Liver (tissue), 9 donors: Measurements from ENCODE around the gene PLCB4. TPM values are rescaled to one million over a fixed set of nuclear protein-coding genes. Genes with fewer than 3 reads are reported as not detected.

Experiments
- DNase-seq: peaks from one replicate; pipeline ENCODE4 v3.0.0-alpha.2; 2017; ENCODE audit warnings: low spot score
- H3K27ac ChIP-seq, 2 donors: one replicate each; pipeline ENCODE4 v1.7.0; 2013; ENCODE audit warnings: inconsistent platforms in 2 of 2, low read length in 2 of 2, control low read depth in 1 of 2, low read depth in 1 of 2, mild to moderate bottlenecking in 1 of 2
- H3K27me3 ChIP-seq, 4 donors: one replicate each; pipeline versions ENCODE4 v1.6.1 to v1.7.0; 2013; ENCODE audit warnings: low read length in 3 of 4, inconsistent platforms in 1 of 4, mild to moderate bottlenecking in 1 of 4, moderate library complexity in 1 of 4; ENCODE audit not compliant: control insufficient read depth in 4 of 4, insufficient read depth in 4 of 4
- H3K36me3 ChIP-seq, 4 donors: one replicate each; pipeline versions ENCODE4 v1.6.1 to v1.7.0; 2013; ENCODE audit warnings: low read length in 3 of 4, mild to moderate bottlenecking in 3 of 4, low read depth in 1 of 4, moderate library complexity in 1 of 4; ENCODE audit not compliant: control insufficient read depth in 4 of 4, insufficient read depth in 3 of 4
- H3K4me1 ChIP-seq, 4 donors: one replicate each; pipeline versions ENCODE4 v1.6.1 to v1.7.0; 2013; ENCODE audit warnings: low read length in 3 of 4, mild to moderate bottlenecking in 3 of 4, moderate library complexity in 1 of 4; ENCODE audit not compliant: control insufficient read depth in 4 of 4, insufficient read depth in 4 of 4
- H3K4me3 ChIP-seq, 3 donors: one replicate each; pipeline versions ENCODE4 v1.6.1 to v1.7.0; 2013; ENCODE audit warnings: low read length in 3 of 3, control low read depth in 1 of 3, low read depth in 1 of 3, mild to moderate bottlenecking in 1 of 3
- H3K9ac ChIP-seq, 2 donors: one replicate each; pipeline ENCODE4 v1.7.0; 2013; ENCODE audit warnings: low read length in 2 of 2, mild to moderate bottlenecking in 2 of 2, moderate library complexity in 2 of 2, control low read depth in 1 of 2, low read depth in 1 of 2
- H3K9me3 ChIP-seq, 4 donors: one replicate each; pipeline versions ENCODE4 v1.6.1 to v1.7.0; 2013; ENCODE audit warnings: low read length in 3 of 4; ENCODE audit not compliant: control insufficient read depth in 4 of 4
- ATF3 ChIP-seq: IDR thresholded peaks from 2 replicates; pipeline ENCODE4 v1.6.1; 2016; ENCODE audit warnings: antibody characterized with exemption
- CTCF ChIP-seq: fragments of 150-350 bp; IDR thresholded peaks from 2 replicates; pipeline ENCODE4 v1.5.1; 2017; ENCODE audit warnings: improper control_type of control experiment, low read depth, low read length; ENCODE audit not compliant: missing input control
- EGR1 ChIP-seq, 2 donors: IDR thresholded peaks; 2 replicates each; pipeline ENCODE4 v1.6.1; 2016 to 2018; ENCODE audit warnings: antibody characterized with exemption in 2 of 2, low read depth in 2 of 2
- FOXA1 ChIP-seq: IDR thresholded peaks from 2 replicates; pipeline ENCODE4 v1.6.1; 2016; ENCODE audit warnings: antibody characterized with exemption
- FOXA2 ChIP-seq: IDR thresholded peaks from 2 replicates; pipeline ENCODE4 v1.6.1; 2016; ENCODE audit warnings: antibody characterized with exemption
- GABPA ChIP-seq, 2 donors: IDR thresholded peaks in 1 of 2; conservative IDR thresholded peaks in 1 of 2; 2 replicates each; pipeline ENCODE4 v1.6.1; 2016; ENCODE audit warnings: antibody characterized with exemption in 2 of 2, mild to moderate bottlenecking in 1 of 2, moderate library complexity in 1 of 2
- HNF4G ChIP-seq: IDR thresholded peaks from 2 replicates; pipeline ENCODE4 v1.6.1; 2016; ENCODE audit warnings: antibody characterized with exemption
- JUND ChIP-seq, 2 donors: IDR thresholded peaks; 2 replicates each; pipeline ENCODE4 v1.6.1; 2016; ENCODE audit warnings: antibody characterized with exemption in 2 of 2
- NR2F2 ChIP-seq: IDR thresholded peaks from 2 replicates; pipeline ENCODE4 v1.6.1; 2016; ENCODE audit warnings: antibody characterized with exemption
- RAD21 ChIP-seq, 2 donors: IDR thresholded peaks; 2 replicates each; pipeline ENCODE4 v1.6.1; 2016; ENCODE audit warnings: antibody characterized with exemption in 2 of 2, mild to moderate bottlenecking in 2 of 2
- REST ChIP-seq: IDR thresholded peaks from 2 replicates; pipeline ENCODE4 v1.6.1; 2016; ENCODE audit warnings: antibody characterized with exemption, mild to moderate bottlenecking
- TAF1 ChIP-seq: conservative IDR thresholded peaks from 2 replicates; pipeline ENCODE4 v1.6.1; 2016; ENCODE audit warnings: antibody characterized with exemption, mild to moderate bottlenecking
- YY1 ChIP-seq: IDR thresholded peaks from 2 replicates; pipeline ENCODE4 v1.6.1; 2016; ENCODE audit warnings: antibody characterized with exemption, mild to moderate bottlenecking
- WGBS: extraction: QIAGEN DNeasy Blood & Tissue Kit; methylation state at CpG from one replicate; pipeline ENCODE4 v1.1.7; 2013; 5-methylcytosine and 5-hydroxymethylcytosine counted together
- polyA plus RNA-seq, 2 donors: library from polyadenylated mRNA; stranded (reverse) in 1 of 2; unstranded in 1 of 2; fragments of 200-250 nt in 1 of 2; fragments of >200 nt in 1 of 2; fragmentation: Nextera tagmentation in 1 of 2; extraction: Ambion mirVana in 1 of 2; gene quantifications; one replicate each; pipeline versions ENCODE4 v1.2.1 to v1.2.3, GENCODE V29; 2013 to 2015
- total RNA-seq, 2 donors: library from RNA; depleted of rRNA; stranded (reverse); fragments of >200 nt; gene quantifications; one replicate each; pipeline ENCODE4 v1.2.3, GENCODE V29; 2014
- TF ChIP-seq, protein P1 (sequence below): IDR thresholded peaks from 2 replicates; pipeline ENCODE4 v1.6.1; 2016; ENCODE audit warnings: antibody characterized with exemption
- donor health status: healthy.
- donor health status: healthy.
- donor health status: healthy.
- donor health status: healthy.
- donor health status: healthy.

The PLCB4 gene
- total and polyA plus RNA-seq, 4 donors, result 0.14 to 0.67 (median 0.30) TPM

DNA sequence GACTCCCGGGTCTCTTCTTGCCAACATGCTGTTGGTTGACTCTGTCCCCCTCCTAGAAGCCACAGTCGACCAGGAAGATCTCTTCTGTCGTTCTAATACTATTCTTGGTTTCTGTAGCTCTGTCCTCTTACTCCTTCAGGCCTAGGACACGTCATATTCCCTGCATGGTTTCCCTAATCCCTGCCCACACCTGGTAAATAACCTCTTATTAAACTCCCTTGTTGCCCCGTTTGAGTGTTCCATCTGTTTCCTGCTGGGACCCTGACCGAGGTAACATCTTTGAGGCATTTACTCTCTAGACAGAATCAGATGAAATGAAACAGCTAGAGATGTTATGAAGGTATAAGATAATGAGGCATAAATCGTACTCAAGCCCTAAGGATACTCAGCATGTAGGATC lies 68.1 kb downstream of the PLCB4 start:
- Histone ChIP-seq H3K27me3 (no peaks in the 10 kb centered on the region), H3K4me1 (peaks cover 0 to 1% (median 0%) of the 10 kb centered on the region in 4 donors), H3K4me3 (no peak overlapping the region), H3K27ac (no peak overlapping the region), H3K9ac (no peak overlapping the region), H3K36me3 (no peaks in the 10 kb centered on the region), H3K9me3 (peaks cover 0 to 7% (median 1%) of the 10 kb centered on the region in 4 donors)
- no peak for DNase-seq
- 55% methylated on average over 7 of the region's 7 CpGs for WGBS
- TF ChIP-seq ATF3 (no peak), YY1 (no peak), EGR1 (IDR thresholded peaks at IDR 0.05; ENCODE audit: low read depth in 2 of 2) (no peak), REST (no peak), TAF1 (no peak), JUND (IDR thresholded peaks at IDR 0.05) (no peak), CTCF (no peak), RAD21 (IDR thresholded peaks at IDR 0.05) (no peak), HNF4G (no peak), GABPA (IDR thresholded peaks at IDR 0.05 in 1 of 2, conservative IDR thresholded peaks at IDR 0.05 in 1 of 2) (no peak), FOXA2 (no peak), FOXA1 (no peak), NR2F2 (no peak)
- TF ChIP-seq, protein P1, sequence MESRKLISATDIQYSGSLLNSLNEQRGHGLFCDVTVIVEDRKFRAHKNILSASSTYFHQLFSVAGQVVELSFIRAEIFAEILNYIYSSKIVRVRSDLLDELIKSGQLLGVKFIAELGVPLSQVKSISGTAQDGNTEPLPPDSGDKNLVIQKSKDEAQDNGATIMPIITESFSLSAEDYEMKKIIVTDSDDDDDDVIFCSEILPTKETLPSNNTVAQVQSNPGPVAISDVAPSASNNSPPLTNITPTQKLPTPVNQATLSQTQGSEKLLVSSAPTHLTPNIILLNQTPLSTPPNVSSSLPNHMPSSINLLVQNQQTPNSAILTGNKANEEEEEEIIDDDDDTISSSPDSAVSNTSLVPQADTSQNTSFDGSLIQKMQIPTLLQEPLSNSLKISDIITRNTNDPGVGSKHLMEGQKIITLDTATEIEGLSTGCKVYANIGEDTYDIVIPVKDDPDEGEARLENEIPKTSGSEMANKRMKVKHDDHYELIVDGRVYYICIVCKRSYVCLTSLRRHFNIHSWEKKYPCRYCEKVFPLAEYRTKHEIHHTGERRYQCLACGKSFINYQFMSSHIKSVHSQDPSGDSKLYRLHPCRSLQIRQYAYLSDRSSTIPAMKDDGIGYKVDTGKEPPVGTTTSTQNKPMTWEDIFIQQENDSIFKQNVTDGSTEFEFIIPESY, result no peak

- WGBS, result 79% methylated on average over 3 of the region's 3 CpGs
Observed at GRCh38 chr20:9139106-9139833, 70.4 kb downstream of the PLCB4 start.

More at GRCh38 chr20:9139106-9139833, 70.4 kb downstream of the PLCB4 start:
- no peak for DNase-seq
- Histone ChIP-seq H3K27me3 (no peaks in the 10 kb centered on the region), H3K27ac (no peak overlapping the region), H3K4me1 (peaks cover 0 to 1% (median 0%) of the 10 kb centered on the region in 4 donors), H3K36me3 (no peaks in the 10 kb centered on the region), H3K9me3 (peaks cover 0 to 3% (median 0%) of the 10 kb centered on the region in 4 donors), H3K4me3 (no peak overlapping the region), H3K9ac (no peak overlapping the region)
- TF ChIP-seq NR2F2 (no peak), FOXA1 (no peak)
